Measurements from ENCODE around the gene CDC42BPG.
A peak's percentile ranks its signal among the peaks of the same experiment; 100 is the strongest.

Gene CDC42BPG

GRCh38 chr11:64791781-64792291 lies 52.6 kb downstream of the CDC42BPG start:
- no peak for TF ChIP-seq CTCF (IDR thresholded peaks at IDR 0.05; ENCODE audit: low read depth, low read length)
- H3K4me3 ChIP-seq (ENCODE audit: low read depth, low read length) = no peak overlapping the region

GRCh38 chr11:64790205-64791095 lies 54.0 kb downstream of the CDC42BPG start:
- no peak overlapping the region for H3K4me3 ChIP-seq (ENCODE audit: low read depth, low read length)
- no peak for TF ChIP-seq CTCF (IDR thresholded peaks at IDR 0.05; ENCODE audit: low read depth, low read length)

- TF ChIP-seq CTCF (IDR thresholded peaks at IDR 0.05; ENCODE audit: low read depth, low read length) = no peak
- no peak overlapping the region for H3K4me3 ChIP-seq (ENCODE audit: low read depth, low read length)
These were observed 54.9 kb downstream of the CDC42BPG start for GRCh38 chr11:64789331-64790204.

- H3K4me3 ChIP-seq (ENCODE audit: low read depth, low read length) = no peak overlapping the region
- no peak for TF ChIP-seq CTCF (IDR thresholded peaks at IDR 0.05; ENCODE audit: low read depth, low read length)
These were observed 55.9 kb downstream of the CDC42BPG start for GRCh38 chr11:64788321-64789215.

GRCh38 chr11:64787526-64788320 lies 56.7 kb downstream of the CDC42BPG start:
- H3K4me3 ChIP-seq (ENCODE audit: low read depth, low read length) = no peak overlapping the region
- peak; percentile 87 for TF ChIP-seq CTCF (IDR thresholded peaks at IDR 0.05; ENCODE audit: low read depth, low read length)

- no peak for TF ChIP-seq CTCF (IDR thresholded peaks at IDR 0.05; ENCODE audit: low read depth, low read length)
- no peak overlapping the region for H3K4me3 ChIP-seq (ENCODE audit: low read depth, low read length)
These were observed 58.1 kb downstream of the CDC42BPG start for GRCh38 chr11:64786308-64786707.

Data from WI38 (cell line).